Erythroblast (primary cell): ENCODE measurements around the gene ASMTL.

Experiments
- GATA1 ChIP-seq: IDR thresholded peaks from 2 replicates; pipeline ENCODE4 v1.6.1; 2011; ENCODE audit warnings: low read depth, mild to moderate bottlenecking, control low read depth, low read length, moderate library complexity
- POLR2A ChIP-seq: IDR thresholded peaks from 2 replicates; pipeline ENCODE4 v1.6.1; 2011; ENCODE audit warnings: mild to moderate bottlenecking, low read length

- TF ChIP-seq POLR2A = no peak
- no peak for TF ChIP-seq GATA1
Measured at GRCh38 chrX:1411326-1411725, 41.4 kb downstream of the ASMTL start.
